HFF-Myc (cell line): ENCODE measurements around the gene PRCP.

Experiments
- DNase-seq: peaks from one replicate; pipeline ENCODE4 v3.0.0-alpha.2; 2011; ENCODE audit warnings: low read depth; ENCODE audit errors: extremely low read depth
- H3K4me3 ChIP-seq: replicated peaks from 2 replicates; pipeline ENCODE4 v1.5.1; 2011; ENCODE audit warnings: low read depth, mild to moderate bottlenecking, control low read depth, low read length
- TF ChIP-seq, protein P1 (sequence below): IDR thresholded peaks from 2 replicates; pipeline ENCODE4 v1.5.1; 2012; ENCODE audit warnings: mild to moderate bottlenecking, low read depth, low read length, control low read depth; ENCODE audit errors: missing control alignments

PRCP gene

DNA sequence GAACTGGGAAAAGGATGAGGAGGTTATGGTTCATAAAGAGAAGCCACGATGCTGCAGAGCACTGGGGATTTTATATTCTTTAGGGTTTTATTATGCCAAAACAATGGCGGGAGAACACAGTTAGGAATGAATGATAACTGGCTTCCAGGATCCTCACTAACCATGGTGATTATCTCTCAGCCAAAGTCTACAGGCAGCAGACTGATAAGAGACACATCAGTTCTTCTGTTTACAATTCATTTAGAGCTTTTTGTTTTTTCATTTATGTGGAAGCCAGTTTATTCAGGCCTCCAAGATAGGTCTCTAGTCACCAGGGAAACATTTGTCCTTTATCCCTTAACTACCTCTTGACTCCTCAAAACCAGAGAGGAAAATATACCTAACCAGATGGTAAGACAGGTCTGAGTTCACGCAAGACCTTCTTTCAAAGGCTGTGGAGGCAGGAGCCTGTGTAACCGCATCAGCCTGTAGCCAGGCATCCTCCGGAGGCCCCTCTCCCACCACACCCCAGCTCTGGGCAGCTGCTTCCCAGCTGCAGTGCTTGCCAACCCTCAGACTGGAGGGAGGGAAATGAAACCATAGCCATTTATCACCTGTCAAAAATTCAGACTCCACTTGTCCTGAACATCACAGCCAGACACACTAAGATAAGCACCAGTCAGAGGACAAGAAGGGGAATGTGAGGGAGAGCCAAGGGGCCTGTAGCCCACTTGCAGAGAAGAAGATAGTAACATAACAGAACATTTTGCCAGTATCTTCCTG is 109.3 kb downstream of the PRCP start:
- TF ChIP-seq, protein P1, sequence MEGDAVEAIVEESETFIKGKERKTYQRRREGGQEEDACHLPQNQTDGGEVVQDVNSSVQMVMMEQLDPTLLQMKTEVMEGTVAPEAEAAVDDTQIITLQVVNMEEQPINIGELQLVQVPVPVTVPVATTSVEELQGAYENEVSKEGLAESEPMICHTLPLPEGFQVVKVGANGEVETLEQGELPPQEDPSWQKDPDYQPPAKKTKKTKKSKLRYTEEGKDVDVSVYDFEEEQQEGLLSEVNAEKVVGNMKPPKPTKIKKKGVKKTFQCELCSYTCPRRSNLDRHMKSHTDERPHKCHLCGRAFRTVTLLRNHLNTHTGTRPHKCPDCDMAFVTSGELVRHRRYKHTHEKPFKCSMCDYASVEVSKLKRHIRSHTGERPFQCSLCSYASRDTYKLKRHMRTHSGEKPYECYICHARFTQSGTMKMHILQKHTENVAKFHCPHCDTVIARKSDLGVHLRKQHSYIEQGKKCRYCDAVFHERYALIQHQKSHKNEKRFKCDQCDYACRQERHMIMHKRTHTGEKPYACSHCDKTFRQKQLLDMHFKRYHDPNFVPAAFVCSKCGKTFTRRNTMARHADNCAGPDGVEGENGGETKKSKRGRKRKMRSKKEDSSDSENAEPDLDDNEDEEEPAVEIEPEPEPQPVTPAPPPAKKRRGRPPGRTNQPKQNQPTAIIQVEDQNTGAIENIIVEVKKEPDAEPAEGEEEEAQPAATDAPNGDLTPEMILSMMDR, result no peak
- DNase-seq, result no peak
- H3K4me3 ChIP-seq, result no peak overlapping the region

DNA sequence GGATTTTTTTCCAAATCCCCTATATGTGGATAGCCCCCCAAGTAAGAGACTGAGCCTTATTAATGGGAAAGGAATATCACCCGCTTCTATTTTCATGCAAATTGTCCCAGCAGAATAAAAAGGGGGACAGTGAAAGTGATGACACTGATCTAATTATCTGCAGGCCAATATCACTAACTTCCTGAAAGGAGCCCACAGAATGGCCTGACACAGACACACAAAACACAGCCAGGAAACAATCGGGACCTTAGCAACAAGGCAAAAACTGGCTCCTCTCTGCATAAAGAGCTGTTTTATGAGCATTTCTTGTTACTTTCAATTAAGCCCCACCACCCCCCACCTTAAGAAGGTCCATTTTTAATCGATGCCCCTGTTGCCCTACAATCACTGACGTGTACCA is 112.2 kb downstream of the PRCP start:
- H3K4me3 ChIP-seq, result no peak overlapping the region
- TF ChIP-seq, protein P1, result no peak
- DNase-seq, result no peak

DNA sequence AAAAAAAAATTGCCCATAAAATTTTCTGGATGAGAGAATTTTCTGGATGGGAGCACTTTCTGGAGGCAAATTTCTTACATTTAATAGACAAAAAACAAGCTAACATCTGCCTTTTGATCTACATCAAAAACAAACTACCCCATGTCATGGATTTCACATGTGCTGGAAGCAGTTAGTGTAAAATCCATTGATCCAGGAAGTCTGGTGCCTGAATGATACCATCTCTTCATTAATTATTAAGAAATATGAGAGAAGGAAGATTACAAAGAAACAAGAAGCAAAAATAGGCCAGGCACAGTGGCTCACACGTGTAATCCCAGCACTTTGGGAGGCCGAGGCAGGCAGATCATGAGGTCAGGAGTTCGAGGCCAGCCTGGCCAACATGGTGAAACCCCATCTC is 113.4 kb downstream of the PRCP start:
- TF ChIP-seq, protein P1, result no peak
- no peak overlapping the region for H3K4me3 ChIP-seq
- DNase-seq, result no peak

DNA sequence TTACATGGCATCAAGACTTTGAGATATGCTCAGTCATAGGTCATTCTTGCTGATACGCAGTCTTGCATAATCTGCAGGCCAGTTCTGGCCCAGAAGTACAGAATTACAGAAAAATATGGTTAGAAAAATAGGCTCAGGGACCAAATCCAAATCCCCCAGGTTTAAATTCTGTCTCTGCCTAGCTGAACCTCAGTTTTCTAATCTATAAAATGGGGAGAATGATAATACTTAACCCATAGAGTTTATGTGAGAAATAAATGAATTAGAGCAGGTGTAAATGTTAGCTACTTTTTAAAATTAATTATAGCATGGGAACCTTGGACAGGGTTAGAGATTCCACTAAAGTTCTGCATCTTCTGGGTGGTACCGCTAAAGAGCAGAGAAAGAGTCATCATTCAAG is 114.2 kb downstream of the PRCP start:
- TF ChIP-seq, protein P1, result no peak
- H3K4me3 ChIP-seq, result no peak overlapping the region
- no peak for DNase-seq

DNA sequence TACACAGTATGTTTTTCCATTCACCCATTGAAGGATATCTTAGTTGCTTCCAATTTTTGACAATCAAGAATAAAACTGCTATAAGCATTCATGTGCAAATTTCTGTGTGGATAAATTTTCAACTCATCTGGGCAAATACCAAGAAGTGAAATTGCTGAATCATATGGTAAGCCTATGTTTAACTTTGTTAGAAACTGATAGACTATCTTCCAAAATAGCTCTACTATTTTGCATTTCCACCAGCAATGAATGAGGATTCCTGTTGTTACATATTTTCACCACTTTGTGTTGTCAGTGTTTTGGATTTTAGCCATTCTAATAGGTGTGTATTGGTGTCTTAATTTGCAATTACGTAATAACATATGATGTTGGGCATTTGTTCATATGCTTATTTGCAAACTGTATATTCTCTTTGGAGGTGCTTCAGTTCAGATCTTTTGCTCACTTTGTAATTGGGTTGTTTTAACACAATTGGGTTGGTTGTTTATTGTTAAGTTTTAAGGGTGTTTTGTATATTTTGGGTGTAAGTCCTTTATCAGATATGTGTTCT is 117.3 kb downstream of the PRCP start:
- no peak overlapping the region for H3K4me3 ChIP-seq
- TF ChIP-seq, protein P1, result no peak
- DNase-seq, result no peak

DNA sequence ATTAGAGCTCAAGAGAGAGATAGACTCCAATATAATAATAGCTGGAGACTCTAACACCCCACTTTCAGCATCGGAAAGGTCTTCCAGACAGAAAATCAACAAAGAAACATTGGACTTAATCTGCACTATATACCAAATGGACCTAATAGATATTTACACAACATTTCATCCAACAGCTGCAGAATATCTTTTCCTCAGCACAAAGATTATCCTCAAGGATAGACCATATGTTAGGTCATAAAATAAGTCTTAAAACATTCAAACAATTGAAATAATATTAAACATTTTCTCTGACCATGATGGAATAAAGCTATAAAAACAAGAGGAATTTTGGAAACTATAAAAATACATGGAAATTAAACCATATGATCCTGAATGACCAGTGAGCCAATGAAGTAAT is 121.5 kb downstream of the PRCP start:
- no peak for DNase-seq
- H3K4me3 ChIP-seq, result no peak overlapping the region
- TF ChIP-seq, protein P1, result no peak
